ENCODE data around the gene RPUSD3.

RPUSD3 gene

GRCh38 chr3:9833078-9833477 lies 10.7 kb downstream of the RPUSD3 start:
- no peak for DNase-seq (ENCODE audit: low read depth)

GRCh38 chr3:9831253-9831652 lies 12.6 kb downstream of the RPUSD3 start:
- DNase-seq (ENCODE audit: low read depth) = no peak

- no peak for DNase-seq (ENCODE audit: low read depth)
Measured at GRCh38 chr3:9828801-9829755, 14.7 kb downstream of the RPUSD3 start.

GRCh38 chr3:9826815-9827573 lies 16.8 kb downstream of the RPUSD3 start:
- no peak for DNase-seq (ENCODE audit: low read depth)

GRCh38 chr3:9825451-9826040 lies 18.3 kb downstream of the RPUSD3 start:
- DNase-seq (ENCODE audit: low read depth) = no peak

- no peak for DNase-seq (ENCODE audit: low read depth)
Measured at GRCh38 chr3:9820946-9821345, 22.9 kb downstream of the RPUSD3 start.

- no peak for DNase-seq (ENCODE audit: low read depth)
Measured at GRCh38 chr3:9820543-9820942, 23.3 kb downstream of the RPUSD3 start.

- DNase-seq (ENCODE audit: low read depth) = no peak
Measured at GRCh38 chr3:9818666-9819335, 25.0 kb downstream of the RPUSD3 start.

- no peak for DNase-seq (ENCODE audit: low read depth)
Measured at GRCh38 chr3:9817436-9817835, 26.4 kb downstream of the RPUSD3 start.

- DNase-seq (ENCODE audit: low read depth) = no peak
Measured at GRCh38 chr3:9815986-9816385, 27.8 kb downstream of the RPUSD3 start.

GRCh38 chr3:9812870-9813483 lies 30.8 kb downstream of the RPUSD3 start:
- no peak for DNase-seq (ENCODE audit: low read depth)

- DNase-seq (ENCODE audit: low read depth) = no peak
Measured at GRCh38 chr3:9810846-9811245, 33.0 kb downstream of the RPUSD3 start.

- DNase-seq (ENCODE audit: low read depth) = no peak
Measured at GRCh38 chr3:9810433-9810770, 33.4 kb downstream of the RPUSD3 start.

- DNase-seq (ENCODE audit: low read depth) = peak; percentile 13
Measured at GRCh38 chr3:9809615-9810432, 34.0 kb downstream of the RPUSD3 start, which contains the start of gene TTLL3. TTLL3 (plus strand) TSS chr3:9810262; CDS start chr3:9810662, 400 bp downstream.

- DNase-seq (ENCODE audit: low read depth) = no peak
Measured at GRCh38 chr3:9809239-9809614, 34.6 kb downstream of the RPUSD3 start.

- peak; percentile 20 for DNase-seq (ENCODE audit: low read depth)
Measured at GRCh38 chr3:9808345-9809037, 35.3 kb downstream of the RPUSD3 start.

GRCh38 chr3:9807981-9808344 lies 35.8 kb downstream of the RPUSD3 start:
- DNase-seq (ENCODE audit: low read depth) = no peak

GRCh38 chr3:9806688-9807589 lies 36.9 kb downstream of the RPUSD3 start:
- DNase-seq (ENCODE audit: low read depth) = no peak

GRCh38 chr3:9806137-9806536 lies 37.7 kb downstream of the RPUSD3 start:
- no peak for DNase-seq (ENCODE audit: low read depth)
